HG03280 (cell line): ENCODE results near the gene SHC4.

Experiments used
- ATAC-seq: cut with Tn5 transposase; IDR thresholded peaks from one replicate; pipeline ENCODE4 v1.9.1; 2021; ENCODE audit warnings: mild to moderate bottlenecking, moderate library complexity; ENCODE audit not compliant: unreplicated experiment

SHC4 gene

GRCh38 chr15:48968066-48968465, 4.3 kb upstream of the SHC4 start:
- ATAC-seq: no peak

GRCh38 chr15:48967336-48967735, 3.6 kb upstream of the SHC4 start:
- no peak for ATAC-seq

- ATAC-seq: peak; percentile 83
Observed at GRCh38 chr15:48966595-48967301, 3.0 kb upstream of the SHC4 start.

GRCh38 chr15:48965972-48966371, 2.3 kb upstream of the SHC4 start:
- peak; percentile 55 for ATAC-seq

GRCh38 chr15:48964898-48965297, 1.2 kb upstream of the SHC4 start:
- ATAC-seq: no peak

- no peak for ATAC-seq
Observed at GRCh38 chr15:48962662-48963523, 826 bp downstream of the SHC4 start.

GRCh38 chr15:48955967-48956366, 7.8 kb downstream of the SHC4 start:
- ATAC-seq: no peak

GRCh38 chr15:48955370-48955769, 8.3 kb downstream of the SHC4 start:
- ATAC-seq: no peak

- no peak for ATAC-seq
Observed at GRCh38 chr15:48954538-48954937, 9.2 kb downstream of the SHC4 start.

- ATAC-seq: no peak
Observed at GRCh38 chr15:48946840-48947187, 16.9 kb downstream of the SHC4 start.

- ATAC-seq: no peak
Observed at GRCh38 chr15:48946074-48946839, 17.5 kb downstream of the SHC4 start.

- ATAC-seq: no peak
Observed at GRCh38 chr15:48945386-48945785, 18.3 kb downstream of the SHC4 start.

- no peak for ATAC-seq
Observed at GRCh38 chr15:48941904-48942303, 21.8 kb downstream of the SHC4 start.

- peak; percentile 92 for ATAC-seq
Observed at GRCh38 chr15:48940508-48940907, 23.2 kb downstream of the SHC4 start.

- no peak for ATAC-seq
Observed at GRCh38 chr15:48939648-48940047, 24.1 kb downstream of the SHC4 start.

GRCh38 chr15:48937886-48938285, 25.8 kb downstream of the SHC4 start:
- no peak for ATAC-seq

- ATAC-seq: no peak
Observed at GRCh38 chr15:48936666-48937065, 27.1 kb downstream of the SHC4 start.

GRCh38 chr15:48935236-48935635, 28.5 kb downstream of the SHC4 start:
- no peak for ATAC-seq

GRCh38 chr15:48930735-48931134, 33.0 kb downstream of the SHC4 start:
- ATAC-seq: no peak

GRCh38 chr15:48929661-48930060, 34.1 kb downstream of the SHC4 start:
- no peak for ATAC-seq

GRCh38 chr15:48928877-48929538, 34.7 kb downstream of the SHC4 start:
- ATAC-seq: no peak
